Amniotic stem cell (primary cell): Measurements from ENCODE around the gene PDE4DIP.
"Not testable (repeated sequence)": the region's sequence is repeated elsewhere in the genome, so short reads cannot be mapped to it uniquely, and the experiment has no call there.

Experiments
- DNase-seq: peaks from one replicate; lab custom pipeline; 2025; lab: John Stamatoyannopoulos, UW

Gene PDE4DIP

DNA sequence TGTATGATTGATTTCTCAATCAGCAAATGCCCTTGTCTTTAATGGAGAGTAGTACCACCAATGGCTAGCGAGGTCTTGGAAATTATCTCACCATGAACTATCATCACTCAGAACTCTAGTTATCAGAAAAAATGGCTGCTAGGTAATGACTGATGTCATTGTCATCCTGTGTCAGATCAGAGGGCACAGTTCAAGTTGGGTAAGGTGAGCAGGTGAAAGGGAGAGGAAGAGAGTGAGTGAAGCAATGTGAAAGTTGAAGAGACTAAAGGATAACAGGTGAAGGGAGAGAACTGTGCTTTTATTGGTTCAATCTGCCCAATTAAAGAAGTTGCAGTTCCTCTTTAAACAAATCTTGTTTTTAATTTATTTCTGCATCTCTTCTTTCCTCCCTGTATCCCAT is 76.8 kb downstream of the PDE4DIP start:
- not testable (repeated sequence) for DNase-seq

DNA sequence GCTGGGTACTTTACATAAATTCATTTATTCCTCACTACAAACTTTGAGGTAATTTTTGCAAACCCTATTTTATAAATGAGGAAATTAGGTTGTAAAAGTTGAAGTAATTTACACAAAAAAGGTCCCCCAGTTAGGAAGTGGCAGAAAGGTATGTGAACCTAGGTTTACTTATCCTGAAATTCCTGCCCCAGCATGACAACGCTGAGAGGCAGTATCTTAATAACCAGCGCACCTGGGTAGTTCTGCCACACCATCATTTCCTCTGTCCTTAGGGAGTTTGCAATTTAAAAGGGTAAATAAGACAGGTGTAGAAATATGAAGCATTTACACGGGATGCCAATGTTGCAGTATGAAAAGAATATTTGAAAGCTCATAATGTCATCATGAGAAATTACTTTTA is 79.6 kb downstream of the PDE4DIP start:
- DNase-seq, result not testable (repeated sequence)

DNA sequence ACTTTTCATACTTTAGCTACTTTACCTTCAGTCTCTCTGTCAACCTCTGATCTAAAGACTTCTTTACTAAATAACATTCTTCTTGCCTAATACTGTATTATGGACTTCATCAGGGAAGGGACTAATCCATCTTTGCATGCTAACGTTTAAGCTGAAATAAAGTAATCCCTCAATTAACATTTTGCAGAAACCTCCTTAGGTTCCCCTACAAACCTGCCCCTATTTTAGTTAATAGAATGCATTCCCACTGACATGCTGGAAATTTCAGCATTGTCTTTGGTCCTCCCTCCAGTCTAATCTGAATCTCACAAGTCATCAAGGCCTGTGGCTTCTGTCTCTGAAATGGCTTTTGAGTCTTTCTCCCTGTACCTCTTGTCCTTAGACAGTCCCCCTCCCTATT is 83.4 kb downstream of the PDE4DIP start:
- not testable (repeated sequence) for DNase-seq

DNA sequence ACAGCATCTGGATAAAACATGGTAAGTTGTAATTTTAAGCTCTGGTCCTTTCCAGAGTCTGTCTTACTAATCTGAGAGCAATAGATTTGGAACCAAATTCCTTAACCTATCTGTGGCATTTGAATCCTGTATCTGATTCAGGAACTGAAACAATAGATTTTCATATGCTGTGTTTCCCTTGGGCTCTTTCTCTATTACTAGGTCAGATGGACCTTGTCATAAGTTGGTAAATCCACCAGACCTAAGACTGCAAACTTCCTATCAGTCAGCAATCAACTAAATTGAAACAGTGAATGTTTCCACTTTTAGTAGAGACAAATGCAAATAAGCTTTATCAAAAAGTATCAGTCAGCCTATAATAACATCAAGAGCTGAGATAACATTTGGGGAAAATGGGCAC is 85.0 kb downstream of the PDE4DIP start:
- DNase-seq, result not testable (repeated sequence)

DNA sequence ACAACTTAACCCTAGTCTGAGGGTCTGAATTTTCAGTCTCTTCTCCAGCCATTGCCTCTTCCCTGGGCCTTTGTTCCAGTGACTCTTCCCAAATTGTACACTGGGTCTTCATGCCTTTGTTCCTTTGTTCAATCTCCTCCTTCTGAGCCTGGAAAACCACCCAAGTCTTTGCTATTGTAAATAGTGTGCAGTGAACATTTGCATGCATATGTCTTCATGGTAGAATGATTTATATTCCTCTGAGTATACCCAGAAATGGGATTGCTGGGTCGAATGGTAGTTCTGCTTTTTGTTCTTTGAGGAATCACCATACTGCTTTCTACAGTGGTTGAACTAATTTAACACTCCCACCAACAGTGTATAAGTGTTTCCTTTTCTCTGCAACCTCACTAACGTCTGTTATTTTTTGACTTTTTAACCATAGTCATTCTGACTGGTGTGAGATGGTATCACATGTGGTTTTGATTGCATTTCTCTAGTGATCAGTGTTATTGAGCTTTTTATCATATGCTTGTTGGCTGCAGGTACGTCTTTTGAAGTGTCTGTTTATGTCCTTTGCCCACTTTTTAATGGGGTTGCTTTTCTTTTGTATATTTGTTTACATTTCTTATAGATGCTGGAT is 91.3 kb downstream of the PDE4DIP start:
- not testable (repeated sequence) for DNase-seq

DNA sequence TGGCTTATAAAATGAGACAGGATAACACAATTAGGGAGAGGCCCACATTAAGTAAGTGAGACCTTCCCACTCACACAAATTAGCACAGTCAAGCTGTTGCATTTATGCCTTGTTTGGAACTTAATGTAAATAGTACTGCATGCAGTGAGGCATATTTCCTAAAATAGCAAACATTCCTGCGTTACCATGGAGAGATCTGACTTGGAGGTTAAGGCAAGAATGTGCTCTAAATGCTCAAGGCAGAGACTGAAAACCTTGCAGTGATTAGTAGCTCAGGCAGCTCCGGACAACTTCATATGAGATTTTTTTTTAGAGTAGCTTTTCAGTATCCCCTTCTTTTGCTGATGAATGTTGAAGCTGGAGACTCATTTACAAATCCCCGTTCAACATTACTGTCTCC is 98.7 kb downstream of the PDE4DIP start:
- DNase-seq, result not testable (repeated sequence)

DNA sequence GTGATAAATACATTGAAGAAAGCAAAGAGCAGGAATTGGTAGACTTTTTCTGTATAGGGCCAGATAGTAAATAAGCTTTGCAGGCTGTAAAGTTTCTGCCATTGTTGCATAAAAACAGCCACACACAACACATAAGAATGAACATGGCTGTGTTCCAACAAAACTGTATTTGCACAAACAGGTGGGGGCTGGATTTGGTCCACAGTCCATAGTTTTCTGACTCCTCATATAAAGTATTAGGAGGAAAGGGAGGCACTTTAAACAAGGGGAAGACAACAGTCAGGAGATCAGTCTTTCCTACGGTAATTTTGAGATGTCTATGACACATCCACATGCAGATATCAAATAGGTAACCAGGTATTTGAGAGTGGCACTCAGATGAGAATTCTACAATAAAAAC is 100.9 kb downstream of the PDE4DIP start:
- DNase-seq, result not testable (repeated sequence)

DNA sequence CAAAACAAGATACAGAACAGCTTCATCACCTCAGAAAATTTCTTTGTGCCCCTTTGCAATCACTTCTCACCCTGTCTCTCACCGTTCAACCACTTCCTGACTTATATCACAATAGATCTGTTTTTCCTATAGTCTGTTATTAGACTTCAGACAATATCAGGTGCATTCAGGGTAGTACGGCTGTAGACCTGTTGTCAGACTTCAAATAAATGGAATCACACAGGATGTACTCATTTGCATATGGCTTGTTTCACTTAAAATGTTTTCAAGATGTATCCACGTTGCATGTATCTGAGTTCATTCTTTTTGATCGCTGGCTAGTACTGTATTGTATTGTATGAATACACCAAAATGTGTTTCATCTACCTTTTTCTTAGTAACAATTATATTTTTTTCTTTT is 104.5 kb downstream of the PDE4DIP start:
- DNase-seq, result not testable (repeated sequence)

DNA sequence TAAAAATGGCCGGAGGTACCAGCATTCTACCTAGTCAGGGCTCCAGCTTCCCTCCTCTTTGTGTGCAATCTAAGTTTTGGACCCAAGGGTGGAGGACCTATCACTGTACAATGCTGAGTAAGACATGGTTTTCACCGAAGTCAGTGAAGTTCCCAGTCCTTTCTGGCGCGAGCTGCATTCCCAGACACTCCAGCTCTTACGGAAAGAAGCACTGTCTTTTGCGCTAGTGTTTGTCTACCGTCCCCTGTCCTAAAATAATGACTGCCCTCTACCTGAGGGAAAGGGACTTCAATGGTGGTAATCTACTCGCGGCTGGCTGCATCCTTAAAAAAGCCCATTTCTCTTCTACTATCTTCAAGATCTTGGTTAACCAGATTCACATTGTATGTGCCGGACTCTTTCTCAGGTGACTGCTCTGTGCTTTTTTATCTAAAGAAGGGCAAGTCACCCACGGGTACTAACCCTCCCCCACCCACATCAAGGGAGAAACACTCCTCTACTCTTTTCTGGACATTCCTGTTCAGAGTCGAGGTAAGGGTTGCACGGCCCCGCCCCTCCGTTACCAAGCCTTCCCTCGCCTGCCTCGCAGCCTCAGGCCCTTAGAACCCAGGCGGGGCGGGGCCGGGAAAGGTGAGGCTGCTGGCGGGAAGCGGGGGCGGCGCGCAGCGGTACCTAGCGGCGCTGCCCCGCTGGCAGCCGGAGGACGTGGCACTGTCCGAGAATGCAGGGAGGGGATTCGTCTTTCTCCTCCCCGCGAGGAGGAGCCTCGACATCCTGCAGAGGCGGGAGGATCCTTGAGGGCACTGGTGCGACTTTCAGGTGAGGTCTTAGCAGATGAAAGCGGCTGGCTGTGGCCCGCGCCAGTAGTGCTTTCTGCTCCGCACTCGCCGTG is 107.4 kb downstream of the PDE4DIP start:
- DNase-seq, result not testable (repeated sequence)

DNA sequence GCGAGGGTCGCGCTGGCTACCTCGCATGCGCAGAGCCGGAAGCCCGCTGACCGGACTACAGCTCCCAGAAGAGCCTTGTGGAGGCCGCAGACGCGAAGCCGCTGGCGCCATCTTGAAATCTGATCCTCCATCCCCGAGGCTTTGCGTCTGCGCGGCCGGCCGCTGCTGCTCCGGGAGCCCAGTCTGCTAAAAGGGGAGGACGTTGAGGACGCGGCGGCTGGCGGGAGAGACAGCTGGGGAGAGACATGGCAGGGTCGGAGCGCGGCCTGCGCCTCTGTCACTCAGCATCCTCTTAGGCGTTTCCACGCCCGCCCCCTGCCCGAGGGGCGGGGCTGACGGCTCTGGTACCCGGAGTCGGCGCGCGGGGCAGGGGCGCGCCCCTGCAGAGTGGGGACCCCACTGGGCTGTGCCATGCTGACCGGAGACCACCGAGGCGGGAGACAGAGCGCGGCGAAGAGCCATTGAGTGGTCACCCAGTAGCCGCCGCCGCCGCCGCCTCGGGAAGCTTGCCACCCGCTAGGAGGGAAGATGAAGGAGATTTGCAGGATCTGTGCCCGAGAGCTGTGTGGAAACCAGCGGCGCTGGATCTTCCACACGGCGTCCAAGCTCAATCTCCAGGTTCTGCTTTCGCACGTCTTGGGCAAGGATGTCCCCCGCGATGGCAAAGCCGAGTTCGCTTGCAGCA is 108.2 kb downstream of the PDE4DIP start:
- not testable (repeated sequence) for DNase-seq

DNA sequence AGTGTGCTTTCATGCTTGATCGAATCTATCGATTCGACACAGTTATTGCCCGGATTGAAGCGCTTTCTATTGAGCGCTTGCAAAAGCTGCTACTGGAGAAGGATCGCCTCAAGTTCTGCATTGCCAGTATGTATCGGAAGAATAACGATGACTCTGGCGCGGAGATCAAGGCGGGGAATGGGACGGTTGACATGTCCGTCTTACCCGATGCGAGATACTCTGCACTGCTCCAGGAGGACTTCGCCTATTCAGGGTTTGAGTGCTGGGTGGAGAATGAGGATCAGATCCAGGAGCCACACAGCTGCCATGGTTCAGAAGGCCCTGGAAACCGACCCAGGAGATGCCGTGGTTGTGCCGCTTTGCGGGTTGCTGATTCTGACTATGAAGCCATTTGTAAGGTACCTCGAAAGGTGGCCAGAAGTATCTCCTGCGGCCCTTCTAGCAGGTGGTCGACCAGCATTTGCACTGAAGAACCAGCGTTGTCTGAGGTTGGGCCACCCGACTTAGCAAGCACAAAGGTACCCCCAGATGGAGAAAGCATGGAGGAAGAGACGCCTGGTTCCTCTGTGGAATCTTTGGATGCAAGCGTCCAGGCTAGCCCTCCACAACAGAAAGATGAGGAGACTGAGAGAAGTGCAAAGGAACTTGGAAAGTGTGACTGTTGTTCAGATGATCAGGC is 108.8 kb downstream of the PDE4DIP start:
- DNase-seq, result not testable (repeated sequence)

DNA sequence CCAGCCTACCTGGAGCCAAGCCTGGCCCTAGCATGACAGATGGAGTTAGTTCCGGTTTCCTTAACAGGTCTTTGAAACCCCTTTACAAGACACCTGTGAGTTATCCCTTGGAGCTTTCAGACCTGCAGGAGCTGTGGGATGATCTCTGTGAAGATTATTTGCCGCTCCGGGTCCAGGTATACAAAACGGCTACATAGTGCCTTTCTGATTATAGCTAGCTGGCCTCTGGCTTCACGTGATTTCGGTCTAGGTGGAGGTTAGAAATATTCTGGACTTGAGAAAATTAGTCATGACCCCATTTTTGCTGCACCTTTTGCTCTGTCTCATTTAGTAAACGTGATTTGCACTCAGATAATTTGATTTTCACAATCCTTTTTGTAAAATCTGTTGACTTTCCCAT is 109.5 kb downstream of the PDE4DIP start:
- not testable (repeated sequence) for DNase-seq

DNA sequence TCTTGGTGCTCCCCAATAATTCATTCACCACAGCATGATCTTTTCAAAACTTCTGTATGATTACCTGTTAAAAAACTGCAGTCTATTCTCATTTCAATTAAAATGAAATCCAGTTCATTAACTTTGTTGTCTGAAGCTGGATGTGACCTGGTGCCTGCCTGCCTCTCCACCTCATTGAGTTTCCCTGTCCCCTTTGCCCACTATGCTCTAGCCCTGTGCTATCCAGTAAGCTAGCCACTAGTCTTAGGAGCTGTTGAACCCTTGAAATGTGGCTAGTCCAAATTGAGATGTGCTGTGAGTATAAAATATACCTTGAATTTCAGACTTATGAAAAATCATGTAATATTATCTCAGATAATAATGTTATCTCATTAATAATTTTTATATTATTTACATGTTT is 114.1 kb downstream of the PDE4DIP start:
- not testable (repeated sequence) for DNase-seq

DNA sequence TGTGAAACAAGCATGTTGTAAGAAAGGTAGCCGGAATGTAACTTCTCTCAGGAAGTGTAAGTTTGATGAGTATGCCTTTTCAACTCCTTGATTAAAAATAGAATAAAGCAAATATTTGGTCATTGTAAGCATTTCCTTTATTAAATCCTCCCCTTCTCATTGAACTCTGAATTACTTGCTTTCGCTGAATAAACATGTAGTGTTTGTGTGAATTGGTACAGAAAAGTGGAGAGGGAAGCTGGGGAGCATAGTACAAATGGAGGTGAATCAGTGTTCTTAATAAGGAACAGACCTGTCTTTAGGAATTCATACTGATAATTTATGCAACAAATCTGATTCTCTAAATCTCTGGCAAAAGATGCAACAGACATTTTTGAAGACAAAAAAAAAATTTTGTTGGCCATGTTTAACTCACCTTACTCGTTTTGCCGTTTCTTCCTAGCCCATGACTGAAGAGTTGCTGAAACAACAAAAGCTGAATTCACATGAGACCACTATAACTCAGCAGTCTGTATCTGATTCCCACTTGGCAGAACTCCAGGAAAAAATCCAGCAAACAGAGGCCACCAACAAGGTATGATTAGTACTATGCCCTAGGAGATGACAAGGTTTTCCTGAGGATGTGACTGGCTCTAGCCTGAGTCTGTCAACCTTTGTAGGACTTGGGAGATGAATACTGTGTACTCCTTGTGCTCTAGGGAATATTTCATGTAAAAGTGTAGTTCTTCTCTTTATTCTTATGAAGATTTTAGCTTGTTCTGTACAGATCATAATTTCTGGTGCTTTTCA is 116.2 kb downstream of the PDE4DIP start:
- DNase-seq, result not testable (repeated sequence)

DNA sequence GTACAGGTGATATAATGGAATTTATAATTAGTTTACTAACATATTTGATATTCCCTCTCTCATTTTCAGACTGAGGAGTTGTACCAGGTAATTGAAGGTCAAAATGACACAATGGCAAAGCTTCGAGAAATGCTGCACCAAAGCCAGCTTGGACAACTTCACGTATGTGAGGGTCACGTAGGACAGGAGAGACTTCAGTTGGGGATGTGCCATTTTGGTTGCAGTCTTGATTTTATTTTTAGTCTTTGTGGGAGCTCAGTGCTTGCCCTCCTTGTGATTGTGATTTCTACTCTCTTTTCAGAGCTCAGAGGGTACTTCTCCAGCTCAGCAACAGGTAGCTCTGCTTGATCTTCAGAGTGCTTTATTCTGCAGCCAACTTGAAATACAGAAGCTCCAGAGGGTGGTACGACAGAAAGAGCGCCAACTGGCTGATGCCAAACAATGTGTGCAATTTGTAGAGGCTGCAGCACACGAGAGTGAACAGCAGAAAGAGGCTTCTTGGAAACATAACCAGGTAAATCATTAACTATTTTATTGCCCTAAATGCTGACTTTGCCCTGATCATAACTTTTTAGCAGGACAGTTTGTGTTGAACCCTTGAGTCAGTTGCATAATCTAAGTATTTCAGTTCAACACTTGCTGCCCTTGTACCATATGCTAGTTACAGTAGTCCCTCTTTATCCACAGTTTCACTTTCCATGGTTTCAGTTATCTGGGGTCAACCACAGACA is 118.1 kb downstream of the PDE4DIP start:
- not testable (repeated sequence) for DNase-seq

DNA sequence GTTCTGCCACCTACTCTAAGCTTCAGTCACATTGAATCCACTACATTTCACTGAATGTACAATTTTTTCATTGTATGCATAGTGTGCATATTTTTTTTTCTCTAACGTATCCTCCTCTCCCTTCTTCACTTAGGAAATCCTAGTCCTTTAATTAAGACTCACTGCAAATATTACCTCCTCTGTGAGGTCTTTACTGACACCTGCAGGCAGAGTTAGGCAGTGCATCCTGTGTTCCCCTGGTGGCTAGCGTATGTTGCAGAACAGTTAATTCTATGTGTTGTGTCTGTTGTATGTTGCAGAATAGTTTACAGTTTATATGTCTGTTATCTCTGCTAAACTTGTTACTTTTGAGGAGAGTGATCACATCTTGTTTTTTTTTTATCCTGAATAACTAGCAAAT is 121.9 kb downstream of the PDE4DIP start:
- not testable (repeated sequence) for DNase-seq

DNA sequence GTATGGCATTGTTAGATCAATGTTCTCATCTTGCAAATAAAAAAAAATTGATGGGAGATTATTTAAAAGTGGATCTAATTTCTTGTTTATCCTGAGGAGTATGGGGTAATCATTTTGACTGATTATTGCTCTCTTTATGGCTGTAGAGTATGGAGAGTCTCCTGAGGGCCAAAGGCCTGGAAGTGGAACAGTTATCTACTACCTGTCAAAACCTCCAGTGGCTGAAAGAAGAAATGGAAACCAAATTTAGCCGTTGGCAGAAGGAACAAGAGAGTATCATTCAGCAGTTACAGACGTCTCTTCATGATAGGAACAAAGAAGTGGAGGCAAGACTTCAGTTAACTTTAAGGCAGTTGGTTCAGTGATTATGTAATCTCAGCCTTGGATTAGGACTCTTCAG is 123.4 kb downstream of the PDE4DIP start:
- DNase-seq, result not testable (repeated sequence)

DNA sequence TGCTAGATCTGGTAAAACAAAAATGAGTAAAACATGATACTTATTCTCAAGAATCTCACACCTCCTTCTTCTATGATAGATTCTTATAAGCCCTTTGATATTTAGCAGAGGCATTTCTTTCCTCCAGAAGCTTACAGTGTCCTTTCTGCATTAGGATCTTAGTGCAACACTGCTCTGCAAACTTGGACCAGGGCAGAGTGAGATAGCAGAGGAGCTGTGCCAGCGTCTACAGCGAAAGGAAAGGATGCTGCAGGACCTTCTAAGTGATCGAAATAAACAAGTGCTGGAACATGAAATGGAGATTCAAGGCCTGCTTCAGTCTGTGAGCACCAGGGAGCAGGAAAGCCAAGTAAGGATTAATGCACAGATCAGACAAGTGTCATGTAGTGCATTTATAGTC is 124.5 kb downstream of the PDE4DIP start:
- DNase-seq, result not testable (repeated sequence)

DNA sequence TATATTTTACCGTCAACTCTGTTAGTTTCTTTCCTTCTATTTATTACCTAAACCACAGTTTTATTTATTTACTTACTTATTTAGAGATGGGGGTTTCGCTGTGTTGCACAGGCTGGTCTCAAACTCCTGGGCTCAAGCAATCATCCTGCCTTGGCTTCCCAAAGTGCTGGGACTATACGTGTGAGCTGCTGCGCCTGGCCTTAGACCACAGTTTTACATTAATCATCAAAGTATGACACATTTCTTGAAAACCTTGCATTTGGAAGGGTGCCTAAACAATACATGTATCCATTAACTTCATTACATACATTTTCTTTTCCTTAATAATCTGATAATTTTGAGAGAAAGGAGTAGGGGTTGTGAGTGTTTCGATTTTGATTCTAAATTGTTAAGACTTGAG is 124.9 kb downstream of the PDE4DIP start:
- DNase-seq, result not testable (repeated sequence)

DNA sequence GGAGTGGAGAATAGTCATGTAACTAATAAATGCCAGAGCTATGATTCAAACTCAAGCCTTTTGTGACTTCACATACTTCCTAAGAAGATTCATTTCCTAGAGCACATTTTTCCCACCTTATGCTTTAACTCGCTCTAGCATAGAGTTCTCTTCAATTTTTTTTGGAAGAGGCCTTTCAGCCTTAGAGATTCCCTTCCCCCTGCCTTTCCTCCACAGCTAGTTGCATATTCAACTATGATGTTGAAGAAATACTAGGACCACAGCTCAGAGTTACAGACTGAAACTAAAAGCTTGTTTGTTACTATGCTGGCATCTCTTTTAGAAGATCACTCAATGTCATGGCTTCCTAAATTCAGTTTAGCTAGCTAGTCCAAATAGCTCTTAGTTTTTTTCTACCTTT is 131.2 kb downstream of the PDE4DIP start:
- DNase-seq, result not testable (repeated sequence)
